ENCODE results near the gene GLTP.

The GLTP gene

GRCh38 chr12:109818253-109818652 lies 62.1 kb downstream of the GLTP start:
- no peak for DNase-seq

GRCh38 chr12:109817627-109818231 lies 62.6 kb downstream of the GLTP start:
- no peak for DNase-seq

GRCh38 chr12:109816870-109817269 lies 63.5 kb downstream of the GLTP start:
- DNase-seq: no peak

- DNase-seq: no peak
These were observed 64.4 kb downstream of the GLTP start for GRCh38 chr12:109815757-109816617.

- DNase-seq: no peak
These were observed 65.1 kb downstream of the GLTP start for GRCh38 chr12:109815225-109815624.

- DNase-seq: no peak
These were observed 65.7 kb downstream of the GLTP start for GRCh38 chr12:109814600-109815150.

GRCh38 chr12:109813810-109814416 lies 66.4 kb downstream of the GLTP start:
- no peak for DNase-seq

- no peak for DNase-seq
These were observed 68.7 kb downstream of the GLTP start for GRCh38 chr12:109811624-109811995.

GRCh38 chr12:109810954-109811623 lies 69.3 kb downstream of the GLTP start:
- DNase-seq: no peak

GRCh38 chr12:109808876-109809646 lies 71.3 kb downstream of the GLTP start:
- DNase-seq: no peak

GRCh38 chr12:109807954-109808643 lies 72.2 kb downstream of the GLTP start:
- DNase-seq: no peak

- peak; percentile 73 for DNase-seq
These were observed 75.2 kb downstream of the GLTP start for GRCh38 chr12:109804820-109805761.

GRCh38 chr12:109803678-109804077 lies 76.7 kb downstream of the GLTP start:
- no peak for DNase-seq

GRCh38 chr12:109802828-109803227 lies 77.5 kb downstream of the GLTP start:
- no peak for DNase-seq

Data from suppressor macrophage treated with lipopolysaccharide for 4 hours (primary cell).